H9 (cell line): ENCODE measurements around the gene MIS12. TPM values are rescaled to one million over a fixed set of nuclear protein-coding genes. Genes with fewer than 3 reads are reported as not detected.

Experiments
- DNase-seq: peaks from one replicate; pipeline ENCODE4 v3.0.0-alpha.2; 2017
- H2AFZ ChIP-seq: one replicate; pipeline ENCODE4 v1.6.1; 2013; ENCODE audit warnings: mild to moderate bottlenecking, low read length, control low read depth, moderate library complexity
- H2AK5ac ChIP-seq: 2 replicates; pipeline ENCODE4 v1.6.1; 2013; ENCODE audit warnings: low read length, control low read depth, mixed read lengths; ENCODE audit not compliant: insufficient read length
- H2BK120ac ChIP-seq: one replicate; pipeline ENCODE4 v1.6.1; 2013; ENCODE audit warnings: low read depth, mild to moderate bottlenecking, low read length, control low read depth, inconsistent platforms; ENCODE audit not compliant: poor library complexity, severe bottlenecking
- H2BK12ac ChIP-seq: 2 replicates; pipeline ENCODE4 v1.6.1; 2013; ENCODE audit warnings: low read length, control low read depth, mixed read lengths, low read depth; ENCODE audit not compliant: insufficient read length
- H2BK15ac ChIP-seq: 2 replicates; pipeline ENCODE4 v1.6.1; 2013; ENCODE audit warnings: low read depth, low read length, control low read depth
- H2BK20ac ChIP-seq: one replicate; pipeline ENCODE4 v1.6.1; 2013; ENCODE audit warnings: low read depth, mild to moderate bottlenecking, low read length, control low read depth, inconsistent platforms; ENCODE audit not compliant: poor library complexity, severe bottlenecking
- H2BK5ac ChIP-seq: 2 replicates; pipeline ENCODE4 v1.6.1; 2013; ENCODE audit warnings: low read length, control low read depth, mixed read lengths; ENCODE audit not compliant: insufficient read length
- H3K14ac ChIP-seq: 2 replicates; pipeline ENCODE4 v1.6.1; 2013; ENCODE audit warnings: low read length, control low read depth; ENCODE audit not compliant: insufficient read depth
- H3K18ac ChIP-seq: 2 replicates; pipeline ENCODE4 v1.6.1; 2013; ENCODE audit warnings: low read depth, mild to moderate bottlenecking, mixed read lengths, low read length, control low read depth; ENCODE audit not compliant: insufficient read length
- H3K23ac ChIP-seq: 2 replicates; pipeline ENCODE4 v1.6.1; 2013; ENCODE audit warnings: low read length, control low read depth, mixed read lengths, low read depth; ENCODE audit not compliant: insufficient read length
- H3K23me2 ChIP-seq: 2 replicates; pipeline ENCODE4 v1.6.1; 2013; ENCODE audit warnings: low read depth, mild to moderate bottlenecking, mixed read lengths, low read length, control low read depth; ENCODE audit not compliant: insufficient read length, poor library complexity, severe bottlenecking
- H3K27ac ChIP-seq: 2 replicates; pipeline ENCODE4 v1.5.1; 2013; ENCODE audit warnings: low read length, control low read depth, mixed read lengths, low read depth; ENCODE audit not compliant: insufficient read length
- H3K27me3 ChIP-seq: 2 replicates; pipeline ENCODE4 v1.6.1; 2013; ENCODE audit warnings: low read length, control low read depth, inconsistent platforms; ENCODE audit not compliant: insufficient read depth
- H3K4ac ChIP-seq: 2 replicates; pipeline ENCODE4 v1.6.1; 2013; ENCODE audit warnings: low read depth, mild to moderate bottlenecking, control low read depth, inconsistent platforms, low read length, moderate library complexity
- H3K4me1 ChIP-seq: 2 replicates; pipeline ENCODE4 v1.6.1; 2013; ENCODE audit warnings: low read length, control low read depth, inconsistent platforms; ENCODE audit not compliant: insufficient read depth
- H3K4me2 ChIP-seq: 2 replicates; pipeline ENCODE4 v1.6.1; 2013; ENCODE audit warnings: low read length, control low read depth, mixed read lengths; ENCODE audit not compliant: insufficient read length, insufficient read depth
- H3K56ac ChIP-seq: 2 replicates; pipeline ENCODE4 v1.6.1; 2013; ENCODE audit warnings: low read depth, mild to moderate bottlenecking, mixed read lengths, low read length, control low read depth; ENCODE audit not compliant: insufficient read length
- H3K79me1 ChIP-seq: 2 replicates; pipeline ENCODE4 v1.6.1; 2013; ENCODE audit warnings: low read depth, mild to moderate bottlenecking, moderate library complexity, low read length, control low read depth, inconsistent platforms; ENCODE audit not compliant: insufficient read depth, poor library complexity, severe bottlenecking
- H3K79me2 ChIP-seq: 2 replicates; pipeline ENCODE4 v1.6.1; 2013; ENCODE audit warnings: low read length, control low read depth, inconsistent platforms; ENCODE audit not compliant: insufficient read depth
- H3K9ac ChIP-seq: 2 replicates; pipeline ENCODE4 v1.6.1; 2013; ENCODE audit warnings: low read length, control low read depth, mixed read lengths; ENCODE audit not compliant: insufficient read length; ENCODE audit errors: extremely low read depth
- H3K9me3 ChIP-seq: one replicate; pipeline ENCODE4 v1.6.1; 2013; ENCODE audit warnings: low read depth, low read length, inconsistent platforms; ENCODE audit not compliant: control insufficient read depth
- H3T11ph ChIP-seq: one replicate; pipeline ENCODE4 v1.6.1; 2013; ENCODE audit warnings: mild to moderate bottlenecking, low read length, control low read depth, inconsistent platforms
- H4K20me1 ChIP-seq: one replicate; pipeline ENCODE4 v1.6.1; 2013; ENCODE audit not compliant: control insufficient read depth, insufficient read length, insufficient read depth
- H4K5ac ChIP-seq: 2 replicates; pipeline ENCODE4 v1.6.1; 2013; ENCODE audit warnings: low read depth, mild to moderate bottlenecking, mixed read lengths, low read length, control low read depth; ENCODE audit not compliant: insufficient read length
- H4K8ac ChIP-seq: replicated peaks from 2 replicates; pipeline ENCODE4 v1.6.1; 2013; ENCODE audit warnings: low read length, control low read depth, mixed read lengths, low read depth; ENCODE audit not compliant: insufficient read length
- H4K91ac ChIP-seq: 2 replicates; pipeline ENCODE4 v1.6.1; 2013; ENCODE audit warnings: low read depth, mild to moderate bottlenecking, moderate library complexity, mixed read lengths, low read length, control low read depth; ENCODE audit not compliant: insufficient read length
- H3K27ac Mint-ChIP-seq, 3 experiments: 2 replicates in 2 of 3; 3 replicates in 1 of 3; pipeline ENCODE4 v1.8.0; 2020 to 2021; ENCODE audit warnings: mixed read lengths in 3 of 3, mild to moderate bottlenecking in 1 of 3, moderate library complexity in 1 of 3
- H3K27me3 Mint-ChIP-seq: 2 replicates; pipeline ENCODE4 v1.8.0; 2021; ENCODE audit warnings: low read depth, mild to moderate bottlenecking, moderate library complexity, mixed read lengths
- H3K36me3 Mint-ChIP-seq, 3 experiments: 2 replicates in 2 of 3; 3 replicates in 1 of 3; pipeline ENCODE4 v1.8.0; 2020 to 2021; ENCODE audit warnings: low read depth in 3 of 3, mixed read lengths in 3 of 3; ENCODE audit not compliant: insufficient read depth in 1 of 3
- H3K4me1 Mint-ChIP-seq, 2 experiments: 2 replicates each; pipeline ENCODE4 v1.8.0; 2020; ENCODE audit warnings: mixed read lengths in 2 of 2
- H3K4me3 Mint-ChIP-seq, 2 experiments: 2 replicates in 1 of 2; 3 replicates in 1 of 2; pipeline ENCODE4 v1.8.0; 2020 to 2021; ENCODE audit warnings: mild to moderate bottlenecking in 2 of 2, mixed read lengths in 2 of 2, moderate library complexity in 1 of 2
- H3K9me3 Mint-ChIP-seq, 2 experiments: 2 replicates in 1 of 2; 3 replicates in 1 of 2; pipeline ENCODE4 v1.8.0; 2020; ENCODE audit warnings: mild to moderate bottlenecking in 2 of 2, mixed read lengths in 2 of 2, moderate library complexity in 1 of 2
- WGBS: extraction: QIAGEN DNeasy Blood & Tissue Kit; methylation state at CpG from one replicate; pipeline ENCODE4 v1.1.7; 2013; ENCODE audit warnings: missing lambda C conversion rate, low lambda C conversion rate, mixed read lengths; ENCODE audit not compliant: insufficient read length; ENCODE audit errors: extremely low coverage; 5-methylcytosine and 5-hydroxymethylcytosine counted together
- total RNA-seq: library from RNA; stranded (reverse); gene quantifications from 2 replicates; pipeline ENCODE4 v1.2.1, GENCODE V29; 2021
- TF ChIP-seq, protein P1 (sequence below): fragments of 200-600 bp; sonication (generic); conservative IDR thresholded peaks from 3 replicates; pipeline ENCODE4 v1.8.0; 2021; ENCODE audit warnings: antibody characterized with exemption, mild to moderate bottlenecking

Gene MIS12
- total RNA-seq, 1 experiment from 2014 or later: 30.7 TPM

DNA sequence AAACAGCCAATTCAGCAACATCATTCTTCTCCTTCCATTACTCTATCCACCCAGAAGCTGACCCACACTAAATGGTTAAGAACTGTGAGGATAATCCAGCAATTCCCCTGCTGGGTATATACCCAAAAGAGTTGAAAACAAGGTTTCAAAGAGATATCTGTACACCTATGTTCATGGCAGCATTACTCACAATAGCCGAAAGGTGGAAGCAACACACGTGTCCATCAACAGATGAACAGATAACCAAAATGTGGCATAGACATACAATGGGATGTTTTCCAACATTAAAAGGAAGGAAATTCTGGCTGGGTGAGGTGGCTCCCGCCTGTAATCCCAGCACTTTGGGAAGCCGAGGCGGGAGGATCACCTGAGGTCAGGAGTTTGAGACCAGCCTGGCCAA lies 19.9 kb downstream of the MIS12 start:
- Histone ChIP-seq H2BK120ac (no peak overlapping the region), H3K23ac (no peak overlapping the region), H3K79me2 (no peaks in the 10 kb centered on the region), H3K23me2 (no peaks in the 10 kb centered on the region), H2BK5ac (no peak overlapping the region), H3K4ac (no peak overlapping the region), H2BK20ac (no peak overlapping the region), H3K56ac (no peak overlapping the region), H4K8ac (no peak overlapping the region), H3K4me2 (no peak overlapping the region), H4K20me1 (no peaks in the 10 kb centered on the region), H3K27me3 (peaks cover 2% of the 10 kb centered on the region; the same call in 1 of the 2 replicates), H3K9ac (no peak overlapping the region), H2BK15ac (no peak overlapping the region), H2AFZ (no peak overlapping the region), H2AK5ac (no peak overlapping the region), H4K5ac (no peak overlapping the region), H3K18ac (no peak overlapping the region), H3K4me1 (no peaks in the 10 kb centered on the region), H2BK12ac (no peak overlapping the region), H3K14ac (no peak overlapping the region), H3K27ac (no peak overlapping the region), H4K91ac (no peak overlapping the region), H3K9me3 (no peaks in the 10 kb centered on the region), H3K79me1 (no peaks in the 10 kb centered on the region), H3T11ph (no peak overlapping the region)
- Mint-ChIP-seq H3K4me1 (peaks cover 8 to 13% of the 10 kb centered on the region in 2 experiments), H3K4me3 (no peak overlapping the region), H3K27ac (no peak overlapping the region), H3K9me3 (no peaks in the 10 kb centered on the region), H3K36me3 (no peaks in the 10 kb centered on the region), H3K27me3 (peaks cover 22% of the 10 kb centered on the region)
- DNase-seq: no peak
- TF ChIP-seq, protein P1, sequence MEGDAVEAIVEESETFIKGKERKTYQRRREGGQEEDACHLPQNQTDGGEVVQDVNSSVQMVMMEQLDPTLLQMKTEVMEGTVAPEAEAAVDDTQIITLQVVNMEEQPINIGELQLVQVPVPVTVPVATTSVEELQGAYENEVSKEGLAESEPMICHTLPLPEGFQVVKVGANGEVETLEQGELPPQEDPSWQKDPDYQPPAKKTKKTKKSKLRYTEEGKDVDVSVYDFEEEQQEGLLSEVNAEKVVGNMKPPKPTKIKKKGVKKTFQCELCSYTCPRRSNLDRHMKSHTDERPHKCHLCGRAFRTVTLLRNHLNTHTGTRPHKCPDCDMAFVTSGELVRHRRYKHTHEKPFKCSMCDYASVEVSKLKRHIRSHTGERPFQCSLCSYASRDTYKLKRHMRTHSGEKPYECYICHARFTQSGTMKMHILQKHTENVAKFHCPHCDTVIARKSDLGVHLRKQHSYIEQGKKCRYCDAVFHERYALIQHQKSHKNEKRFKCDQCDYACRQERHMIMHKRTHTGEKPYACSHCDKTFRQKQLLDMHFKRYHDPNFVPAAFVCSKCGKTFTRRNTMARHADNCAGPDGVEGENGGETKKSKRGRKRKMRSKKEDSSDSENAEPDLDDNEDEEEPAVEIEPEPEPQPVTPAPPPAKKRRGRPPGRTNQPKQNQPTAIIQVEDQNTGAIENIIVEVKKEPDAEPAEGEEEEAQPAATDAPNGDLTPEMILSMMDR: no peak
- no CpG with 5 or more reads among the region's 5 CpGs for WGBS
